H1 (cell line): ENCODE results near the gene SLC25A22. TPM values are rescaled to one million over a fixed set of nuclear protein-coding genes. Genes with fewer than 3 reads are reported as not detected.

Source experiments
- CTCF ChIA-PET: fragments of 300-600 bp; sonication (Branson Sonifier 250); formaldehyde crosslinking; loops from one replicate; lab custom pipeline; 2021; ENCODE audit not compliant: partially characterized antibody; lab: Charles Lee
- POLR2A ChIA-PET: fragments of 300-600 bp; sonication (Branson Sonifier 250); formaldehyde crosslinking; loops from one replicate; lab custom pipeline; 2021; ENCODE audit warnings: inconsistent platforms; ENCODE audit not compliant: partially characterized antibody; lab: Charles Lee
- DNase-seq, 2 experiments: peaks; one replicate each; pipeline versions ENCODE4 v3.0.0 to v3.0.0-alpha.2; 2010 to 2022; ENCODE audit warnings: low spot score in 2 of 2, low read depth in 1 of 2, mixed read lengths in 1 of 2
- FAIRE-seq: peaks from 2 replicates; lab custom pipeline; 2011; peaks lifted over from hg19 to GRCh38; lab: Jason Lieb, UNC
- H2AFZ ChIP-seq: 2 replicates; pipeline ENCODE4 v1.8.1; 2012; ENCODE audit warnings: low read length, inconsistent platforms
- H2AK5ac ChIP-seq: 2 replicates; pipeline ENCODE4 v1.6.1; 2013; ENCODE audit warnings: low read depth, low read length
- H2BK120ac ChIP-seq: replicated peaks from 2 replicates; pipeline ENCODE3; 2013; ENCODE audit warnings: low read depth, low read length, inconsistent platforms
- H2BK12ac ChIP-seq: 2 replicates; pipeline ENCODE4 v1.6.1; 2013; ENCODE audit warnings: low read depth, low read length
- H2BK15ac ChIP-seq: 2 replicates; pipeline ENCODE4 v1.6.1; 2013; ENCODE audit warnings: low read length
- H2BK20ac ChIP-seq: 2 replicates; pipeline ENCODE4 v1.6.1; 2013; ENCODE audit warnings: low read length
- H2BK5ac ChIP-seq: 2 replicates; pipeline ENCODE4 v1.6.1; 2013; ENCODE audit warnings: low read depth, low read length
- H3K14ac ChIP-seq: 2 replicates; pipeline ENCODE4 v1.6.1; 2013; ENCODE audit warnings: inconsistent platforms; ENCODE audit not compliant: insufficient read length
- H3K18ac ChIP-seq: 2 replicates; pipeline ENCODE4 v1.6.1; 2013; ENCODE audit warnings: low read length; ENCODE audit errors: extremely low read depth
- H3K23ac ChIP-seq: 2 replicates; pipeline ENCODE4 v1.6.1; 2013; ENCODE audit warnings: inconsistent platforms; ENCODE audit not compliant: insufficient read length
- H3K23me2 ChIP-seq: 2 replicates; pipeline ENCODE4 v1.6.1; 2013; ENCODE audit warnings: low read depth, low read length
- H3K27ac ChIP-seq: 2 replicates; pipeline ENCODE4 v1.6.1; 2011; ENCODE audit warnings: low read depth, low read length, inconsistent platforms
- H3K27me3 ChIP-seq, 4 experiments: replicated peaks in 1 of 4; 1 replicate in 1 of 4; 2 replicates in 3 of 4; pipeline versions ENCODE4 v1.6.1 to v1.8.1; 2011 to 2013; ENCODE audit warnings: low read length in 3 of 4, mild to moderate bottlenecking in 3 of 4, inconsistent platforms in 2 of 4, mixed read lengths in 2 of 4, moderate library complexity in 1 of 4; ENCODE audit not compliant: control insufficient read depth in 3 of 4, insufficient read depth in 3 of 4; ENCODE audit errors: extremely low read depth in 1 of 4
- H3K36me3 ChIP-seq, 4 experiments: 2 replicates each; pipeline versions ENCODE4 v1.6.1 to v1.8.1; 2011 to 2013; ENCODE audit warnings: mild to moderate bottlenecking in 4 of 4, low read length in 3 of 4, moderate library complexity in 2 of 4, control low read depth in 1 of 4, inconsistent platforms in 1 of 4; ENCODE audit not compliant: insufficient read depth in 4 of 4, control insufficient read depth in 2 of 4
- H3K4ac ChIP-seq: replicated peaks from 2 replicates; pipeline ENCODE3; 2013; ENCODE audit warnings: low read length, low read depth, mixed read lengths, inconsistent platforms; ENCODE audit not compliant: insufficient read length
- H3K4me1 ChIP-seq, 4 experiments: replicated peaks in 1 of 4; 1 replicate in 1 of 4; 2 replicates in 3 of 4; pipeline versions ENCODE4 v1.6.1 to v1.8.1; 2011 to 2013; ENCODE audit warnings: low read length in 3 of 4, inconsistent platforms in 2 of 4, mixed read lengths in 1 of 4; ENCODE audit not compliant: insufficient read depth in 4 of 4, control insufficient read depth in 3 of 4
- H3K4me2 ChIP-seq, 2 experiments: 2 replicates each; pipeline versions ENCODE4 v1.6.1 to v1.8.1; 2011 to 2013; ENCODE audit warnings: low read depth in 2 of 2, low read length in 2 of 2, control low read depth in 1 of 2, inconsistent platforms in 1 of 2, mild to moderate bottlenecking in 1 of 2; ENCODE audit not compliant: insufficient read depth in 1 of 2
- H3K4me3 ChIP-seq, 4 experiments: fragments of 200-600, 300-600 bp in 1 of 4; sonication (generic), shearing (Covaris generic), sonication (Bioruptor Twin) in 1 of 4; 2 replicates each; pipeline versions ENCODE4 v1.5.1 to v1.8.1; 2011 to 2016; ENCODE audit warnings: low read length in 4 of 4, low read depth in 3 of 4, control low read depth in 2 of 4, inconsistent platforms in 2 of 4, mild to moderate bottlenecking in 2 of 4, mixed read lengths in 1 of 4, moderate library complexity in 1 of 4; ENCODE audit not compliant: insufficient read depth in 2 of 4; ENCODE audit errors: extremely low read depth in 1 of 4
- H3K56ac ChIP-seq: replicated peaks from 2 replicates; pipeline ENCODE3; 2013; ENCODE audit warnings: low read depth, mild to moderate bottlenecking, mixed read lengths, low read length, inconsistent platforms; ENCODE audit not compliant: insufficient read length
- H3K79me1 ChIP-seq: 2 replicates; pipeline ENCODE4 v1.6.1; 2013; ENCODE audit warnings: low read depth, low read length, control low read depth
- H3K79me2 ChIP-seq, 2 experiments: 2 replicates each; pipeline versions ENCODE4 v1.6.1 to v1.8.1; 2012 to 2013; ENCODE audit warnings: low read length in 2 of 2, mild to moderate bottlenecking in 2 of 2, inconsistent platforms in 1 of 2; ENCODE audit not compliant: insufficient read depth in 2 of 2, control insufficient read depth in 1 of 2
- H3K9ac ChIP-seq, 4 experiments: replicated peaks in 1 of 4; 1 replicate in 1 of 4; 2 replicates in 3 of 4; pipeline versions ENCODE4 v1.6.1 to v1.8.1; 2011 to 2013; ENCODE audit warnings: low read depth in 3 of 4, low read length in 3 of 4, control low read depth in 2 of 4, mild to moderate bottlenecking in 2 of 4, moderate library complexity in 2 of 4, inconsistent platforms in 1 of 4; ENCODE audit errors: extremely low read depth in 1 of 4
- H3K9me3 ChIP-seq, 2 experiments: 2 replicates each; pipeline versions ENCODE4 v1.6.1 to v1.8.1; 2012 to 2013; ENCODE audit warnings: mild to moderate bottlenecking in 2 of 2, moderate library complexity in 2 of 2, control low read depth in 1 of 2, inconsistent platforms in 1 of 2, low read depth in 1 of 2, low read length in 1 of 2, mixed read lengths in 1 of 2; ENCODE audit not compliant: insufficient read depth in 2 of 2
- H4K20me1 ChIP-seq, 2 experiments: replicated peaks in 1 of 2; 2 replicates each; pipeline versions ENCODE3 to v1.8.1; 2011 to 2013; ENCODE audit warnings: inconsistent platforms in 2 of 2, low read length in 2 of 2, mild to moderate bottlenecking in 1 of 2; ENCODE audit not compliant: insufficient read depth in 2 of 2, control insufficient read depth in 1 of 2
- H4K5ac ChIP-seq: 2 replicates; pipeline ENCODE4 v1.6.1; 2013; ENCODE audit warnings: low read length, low read depth, mixed read lengths, inconsistent platforms; ENCODE audit not compliant: insufficient read length
- H4K8ac ChIP-seq: 2 replicates; pipeline ENCODE4 v1.8.0; 2013; ENCODE audit warnings: mild to moderate bottlenecking, moderate library complexity, low read length, inconsistent platforms; ENCODE audit not compliant: insufficient read depth; ENCODE audit errors: extremely low read depth
- H4K91ac ChIP-seq: replicated peaks from 2 replicates; pipeline ENCODE3; 2013; ENCODE audit warnings: low read length, mixed read lengths, inconsistent platforms; ENCODE audit not compliant: insufficient read length
- ASH2L ChIP-seq: fragments of 200-600, 300-600 bp; sonication (generic); IDR thresholded peaks from one replicate; pipeline ENCODE4 v1.7.1; 2017; ENCODE audit warnings: low read length
- CBX8 ChIP-seq: fragments of 300-800, 300-1000 bp; sonication (generic); IDR thresholded peaks from 2 replicates; pipeline ENCODE4 v1.7.1; 2016; ENCODE audit warnings: low read depth, low read length, borderline replicate concordance
- CHD2 ChIP-seq: IDR thresholded peaks from 2 replicates; pipeline ENCODE4 v1.6.1; 2012; ENCODE audit warnings: low read length, improper control_type of control experiment
- E2F6 ChIP-seq: IDR thresholded peaks from 2 replicates; pipeline ENCODE4 v1.6.1; 2012; ENCODE audit warnings: inconsistent platforms
- NRF1 ChIP-seq: IDR thresholded peaks from 2 replicates; pipeline ENCODE4 v1.6.1; 2011; ENCODE audit warnings: mild to moderate bottlenecking, low read depth, low read length, improper control_type of control experiment
- PHF8 ChIP-seq: fragments of 200-600 bp; sonication (generic); conservative IDR thresholded peaks from 2 replicates; pipeline ENCODE4 v1.7.1; 2012; ENCODE audit warnings: low read depth, mild to moderate bottlenecking, inconsistent platforms, low read length, moderate library complexity
- RBBP5 ChIP-seq: IDR thresholded peaks from 2 replicates; pipeline ENCODE4 v1.7.1; 2012; ENCODE audit warnings: low read depth, mild to moderate bottlenecking, inconsistent platforms, low read length, moderate library complexity, borderline replicate concordance
- SAP30 ChIP-seq: fragments of 300-600 bp; sonication (generic); IDR thresholded peaks from 2 replicates; pipeline ENCODE4 v1.7.1; 2012; ENCODE audit warnings: low read length, moderate library complexity, mild to moderate bottlenecking, inconsistent platforms; ENCODE audit not compliant: insufficient read depth, insufficient replicate concordance
- SP2 ChIP-seq: IDR thresholded peaks from 2 replicates; pipeline ENCODE4 v1.6.1; 2012; ENCODE audit warnings: mild to moderate bottlenecking, low read length, inconsistent platforms
- SUZ12 ChIP-seq: fragments of 200-600 bp; sonication (generic); IDR thresholded peaks from 2 replicates; pipeline ENCODE4 v1.6.1; 2012; ENCODE audit warnings: mild to moderate bottlenecking, inconsistent platforms, low read length, moderate library complexity, mixed read lengths
- WGBS, 2 experiments: shearing (Covaris generic) in 1 of 2; methylation state at CpG; one replicate each; pipeline versions ENCODE4 v1.1.6 to v1.1.7; 2013 to 2015; ENCODE audit warnings: low lambda C conversion rate in 2 of 2, mixed read lengths in 2 of 2, inconsistent platforms in 1 of 2, low coverage in 1 of 2, missing lambda C conversion rate in 1 of 2; ENCODE audit not compliant: insufficient replicate concordance in 2 of 2, insufficient coverage in 1 of 2, insufficient read length in 1 of 2; ENCODE audit errors: extremely low coverage in 1 of 2, missing lambda C conversion rate in 1 of 2; 5-methylcytosine and 5-hydroxymethylcytosine counted together
- polyA plus RNA-seq, 7 experiments: library from polyadenylated mRNA; depleted of rRNA in 3 of 7; stranded (reverse) in 5 of 7; unstranded in 2 of 7; fragments of >200 nt in 5 of 7; fragments of 200-250 nt in 2 of 7; gene quantifications; 1 replicate in 5 of 7; 2 replicates in 1 of 7; 4 replicates in 1 of 7; pipeline versions ENCODE4 v1.2.1 to v1.2.3, GENCODE V29; 2011 to 2013; ENCODE audit warnings: missing spikeins in 2 of 7, mixed read lengths in 2 of 7
- total RNA-seq: library from RNA; stranded (reverse); fragmentation: NEBNext Ultra II Directional; extraction: Animal tissue kit (Norgen Biotek cat#: 25700); gene quantifications from 2 replicates; pipeline ENCODE4 v1.2.1, GENCODE V29; 2021

SLC25A22 gene
- total and polyA plus RNA-seq, 2 of the 8 experiments (the other 6 are each of a cell fraction or from before 2014, with no cell fraction given): 31.5 to 48.0 TPM

- no peak overlapping the region; a peak in 1 of 4 replicates for H3K4me2 ChIP-seq
- no peak overlapping the region for H4K91ac ChIP-seq
- no peak overlapping the region for H4K5ac ChIP-seq
- peaks cover 13% of the 10 kb centered on the region; the same call in 1 of the 2 replicates for H3K23me2 ChIP-seq
- no peak overlapping the region for H2BK120ac ChIP-seq
- TF ChIP-seq RBBP5 (no peak), ASH2L (no peak), SUZ12 (no peak), SAP30 (no peak), CHD2 (no peak), PHF8 (no peak), E2F6 (no peak), NRF1 (no peak), CBX8 (no peak), SP2 (no peak)
- H3K18ac ChIP-seq: no peak overlapping the region
- no peak overlapping the region for H3K14ac ChIP-seq
- no peak for FAIRE-seq
- H2AK5ac ChIP-seq: no peak overlapping the region
- H3K4me1 ChIP-seq: peaks cover 3 to 29% (median 19%) of the 10 kb centered on the region in 4 experiments
- H2BK15ac ChIP-seq: no peak overlapping the region
- WGBS, 2 experiments: 93% methylated on average over 19 of the region's 23 CpGs; no CpG with 5 or more reads in 1 of the 2 experiments
- H3K79me1 ChIP-seq: 0 out of 2 replicates have a peak, but pooled peaks cover 3% of the 10 kb centered on the region
- DNase-seq: peak in 1 of 2 experiments; percentile 43
- ChIA-PET POLR2A (interaction anchor here (0.7 to 35.3 kb wide), 7 partner anchors 11 to 40 kb away, joined by 3 to 636 read pairs (median 11); partner anchors contain the start of genes CEND1, PIDD1, PNPLA2 and RPLP2), CTCF (interaction anchor here (0.7 to 1.9 kb wide), 5 partner anchors 10 to 55 kb away, joined by 3 to 6 read pairs (median 3); no protein-coding TSS in a partner anchor)
- H2BK12ac ChIP-seq: no peak overlapping the region
- H3K36me3 ChIP-seq: peaks cover 0 to 3% (median under 1%) of the 10 kb centered on the region in 4 experiments; a peak in 2 of 8 replicates
- H3K27me3 ChIP-seq: no peaks in the 10 kb centered on the region; a peak in 1 of 7 replicates
- no peak overlapping the region for H2BK20ac ChIP-seq
- no peak overlapping the region for H2AFZ ChIP-seq
- no peak overlapping the region for H3K56ac ChIP-seq
- H2BK5ac ChIP-seq: no peak overlapping the region
- no peak overlapping the region for H3K23ac ChIP-seq
- H4K20me1 ChIP-seq: peaks cover 7 to 23% of the 10 kb centered on the region in 2 experiments
- H3K79me2 ChIP-seq: peaks cover 7 to 26% of the 10 kb centered on the region in 2 experiments; a peak in 3 of 4 replicates
- no peaks in the 10 kb centered on the region for H3K9me3 ChIP-seq
- H4K8ac ChIP-seq: peak overlapping the region; percentile 35; the same call in 1 of the 2 replicates
- H3K27ac ChIP-seq: no peak overlapping the region
- no peak overlapping the region for H3K9ac ChIP-seq
- no peak overlapping the region for H3K4me3 ChIP-seq
- no peak overlapping the region for H3K4ac ChIP-seq
Measured at GRCh38 chr11:778976-779954, 18.8 kb downstream of the SLC25A22 start.
